Heart left ventricle (tissue), 13 donors: Measurements from ENCODE around the gene MRPS18A.

Source experiments
- CTCF ChIP-seq, 12 donors: fragments of 200-600 bp; sonication (generic) in 4 of 12; IDR thresholded peaks; one replicate each; pipeline versions ENCODE4 v1.5.0 to v1.8.0; 2018 to 2022; ENCODE audit warnings: antibody characterized with exemption in 12 of 12, mild to moderate bottlenecking in 5 of 12
- POLR2A ChIP-seq, 2 donors: fragments of 450-650 bp; IDR thresholded peaks; one replicate each; pipeline ENCODE4 v1.6.1; 2017; ENCODE audit warnings: antibody characterized with exemption in 2 of 2, mild to moderate bottlenecking in 2 of 2, moderate library complexity in 2 of 2
- donor health status: ischemic (EF 13 %, LVEDD 7.1; RV severe dilation, severe dysfunction).
- donor health status: DM: no; HTN: yes; CAD: no.
- donor health status: DM: no; HTN: no; CAD: no.
- donor health status: ischemic (EF 25% LVEDD 6.9; RV normal size, moderate dysfunction).
- donor health status: ischemic (EF 25% LVEDD 5.7; RV mildly dilated, moderate dysfunction).
- donor health status: ischemic (EF 35%, LVEDD 5.7; RV mildly dilated, moderate dysfunction).
- donor health status: nonischemic (EF 11% LVEDD 7.7; RV severe dilation, severe dysfunction).
- donor health status: DM: yes; HTN: yes; CAD: no.
- donor health status: PGD.
- donor health status: ischemic (EF 29% LVEDD 5.4; RV normal size, mild dysfunction).
- donor health status: nonischemic (EF 23%, LVEDD 6.1; RV moderate dilation, normal function).

- TF ChIP-seq POLR2A (IDR thresholded peaks at IDR 0.05) (no peak), CTCF (IDR thresholded peaks at IDR 0.05) (no peak)
These were observed 37.5 kb upstream of the MRPS18A start for GRCh38 chr6:43724914-43725642.
